Hepatocyte (in vitro differentiated cells): Measurements from ENCODE around the gene IL18. TPM values are rescaled to one million over a fixed set of nuclear protein-coding genes. Genes with fewer than 3 reads are reported as not detected.

Source experiments
- DNase-seq: peaks from one replicate; pipeline ENCODE4 v3.0.0-alpha.2; 2016; ENCODE audit warnings: low spot score
- H2AFZ ChIP-seq: fragments of 200-600 bp; sonication (generic); 2 replicates; pipeline ENCODE4 v1.6.0; 2016; ENCODE audit warnings: antibody characterized with exemption, mild to moderate bottlenecking
- H3K27ac ChIP-seq: fragments of 200-600 bp; sonication (generic); 2 replicates; pipeline ENCODE4 v1.5.1; 2016; ENCODE audit warnings: mild to moderate bottlenecking
- H3K27me3 ChIP-seq: fragments of 200-600 bp; sonication (generic); 2 replicates; pipeline ENCODE4 v1.6.1; 2016
- H3K36me3 ChIP-seq: fragments of 200-600 bp; sonication (generic); replicated peaks from 2 replicates; pipeline ENCODE4 v1.5.1; 2016; ENCODE audit warnings: low read depth; ENCODE audit not compliant: insufficient read depth
- H3K4me1 ChIP-seq: fragments of 200-600 bp; sonication (generic); 2 replicates; pipeline ENCODE4 v1.5.1; 2016; ENCODE audit warnings: mild to moderate bottlenecking, moderate library complexity; ENCODE audit not compliant: insufficient read depth
- H3K4me2 ChIP-seq: fragments of 200-600 bp; sonication (generic); 2 replicates; pipeline ENCODE4 v1.6.0; 2016
- H3K4me3 ChIP-seq: fragments of 200-600 bp; sonication (generic); 2 replicates; pipeline ENCODE4 v1.5.1; 2016; ENCODE audit warnings: mild to moderate bottlenecking
- H3K79me2 ChIP-seq: fragments of 200-600 bp; sonication (generic); 2 replicates; pipeline ENCODE4 v1.6.0; 2017; ENCODE audit warnings: mild to moderate bottlenecking
- H3K9me2 ChIP-seq: fragments of 200-600 bp; sonication (generic); replicated peaks from 2 replicates; pipeline ENCODE4 v1.6.0; 2017; ENCODE audit warnings: mild to moderate bottlenecking; ENCODE audit not compliant: insufficient read depth
- H3K9me3 ChIP-seq: fragments of 200-600 bp; sonication (generic); 2 replicates; pipeline ENCODE4 v1.5.1; 2016; ENCODE audit warnings: low read depth, mild to moderate bottlenecking
- H4K20me1 ChIP-seq: fragments of 200-600 bp; sonication (generic); 2 replicates; pipeline ENCODE4 v1.6.0; 2016; ENCODE audit warnings: mild to moderate bottlenecking; ENCODE audit not compliant: insufficient read depth, poor library complexity, severe bottlenecking
- EZH2 ChIP-seq: fragments of 200-600 bp; sonication (generic); IDR thresholded peaks from 2 replicates; pipeline ENCODE4 v1.6.1; 2016; ENCODE audit warnings: antibody characterized with exemption, mild to moderate bottlenecking, borderline replicate concordance
- EZH2phosphoT487 ChIP-seq: fragments of 200-600 bp; sonication (generic); IDR thresholded peaks from one replicate; pipeline ENCODE4 v1.6.1; 2018; ENCODE audit warnings: antibody characterized with exemption, mild to moderate bottlenecking, low read depth, moderate library complexity; ENCODE audit not compliant: unreplicated experiment, severe bottlenecking
- WGBS: methylation state at CpG from one replicate; pipeline ENCODE4 v1.1.6; 2016; ENCODE audit warnings: low lambda C conversion rate; ENCODE audit errors: missing lambda C conversion rate; 5-methylcytosine and 5-hydroxymethylcytosine counted together
- polyA plus RNA-seq: library from polyadenylated mRNA; unstranded; fragments of >200 nt; fragmentation: Nextera tagmentation; extraction: Ambion mirVana; gene quantifications from 2 replicates; pipeline ENCODE4 v1.2.1, GENCODE V29; 2016
- total RNA-seq: library from RNA; depleted of rRNA; stranded (reverse); fragments of >200 nt; gene quantifications from 2 replicates; pipeline ENCODE4 v1.2.3, GENCODE V29; 2014
- TF ChIP-seq, protein P1 (sequence below): fragments of 200-600 bp; sonication (generic); IDR thresholded peaks from 2 replicates; pipeline ENCODE4 v1.5.1; 2016; ENCODE audit warnings: antibody characterized with exemption, mild to moderate bottlenecking; ENCODE audit not compliant: poor library complexity

IL18 gene
- total and polyA plus RNA-seq, 2 experiments from 2014 or later = 7.0 to 10.3 TPM

DNA sequence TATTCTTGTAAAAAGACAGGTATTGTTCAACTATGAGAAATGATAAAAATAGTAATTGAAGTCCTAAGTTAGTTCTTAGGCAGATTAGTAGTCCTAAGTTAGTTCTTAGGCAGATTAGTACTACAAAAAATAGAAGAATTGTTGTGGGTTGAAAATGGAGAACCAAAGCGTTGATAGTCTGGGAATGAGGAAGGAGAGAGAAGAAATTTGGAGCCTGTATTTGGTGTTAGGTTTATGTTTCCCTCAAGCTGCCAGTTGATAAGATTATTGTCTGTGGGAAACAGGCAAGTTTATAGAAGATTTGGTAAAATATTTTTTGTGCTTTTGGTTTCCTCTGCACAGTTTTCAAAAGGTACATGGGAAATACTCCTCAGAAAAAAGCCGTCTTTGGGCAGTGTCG lies 15.0 kb upstream of the IL18 start:
- H3K27me3 ChIP-seq = no peaks in the 10 kb centered on the region
- 86% methylated on average over 3 of the region's 3 CpGs for WGBS
- H3K4me2 ChIP-seq = peak overlapping the region; percentile 71
- H3K9me2 ChIP-seq = no peaks in the 10 kb centered on the region
- H4K20me1 ChIP-seq = no peaks in the 10 kb centered on the region
- no peaks in the 10 kb centered on the region for H3K4me1 ChIP-seq
- H3K27ac ChIP-seq = no peak overlapping the region
- TF ChIP-seq, protein P1, sequence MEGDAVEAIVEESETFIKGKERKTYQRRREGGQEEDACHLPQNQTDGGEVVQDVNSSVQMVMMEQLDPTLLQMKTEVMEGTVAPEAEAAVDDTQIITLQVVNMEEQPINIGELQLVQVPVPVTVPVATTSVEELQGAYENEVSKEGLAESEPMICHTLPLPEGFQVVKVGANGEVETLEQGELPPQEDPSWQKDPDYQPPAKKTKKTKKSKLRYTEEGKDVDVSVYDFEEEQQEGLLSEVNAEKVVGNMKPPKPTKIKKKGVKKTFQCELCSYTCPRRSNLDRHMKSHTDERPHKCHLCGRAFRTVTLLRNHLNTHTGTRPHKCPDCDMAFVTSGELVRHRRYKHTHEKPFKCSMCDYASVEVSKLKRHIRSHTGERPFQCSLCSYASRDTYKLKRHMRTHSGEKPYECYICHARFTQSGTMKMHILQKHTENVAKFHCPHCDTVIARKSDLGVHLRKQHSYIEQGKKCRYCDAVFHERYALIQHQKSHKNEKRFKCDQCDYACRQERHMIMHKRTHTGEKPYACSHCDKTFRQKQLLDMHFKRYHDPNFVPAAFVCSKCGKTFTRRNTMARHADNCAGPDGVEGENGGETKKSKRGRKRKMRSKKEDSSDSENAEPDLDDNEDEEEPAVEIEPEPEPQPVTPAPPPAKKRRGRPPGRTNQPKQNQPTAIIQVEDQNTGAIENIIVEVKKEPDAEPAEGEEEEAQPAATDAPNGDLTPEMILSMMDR = no peak
- TF ChIP-seq EZH2 (no peak), EZH2phosphoT487 (no peak)
- peaks cover 9% of the 10 kb centered on the region for H3K79me2 ChIP-seq
- DNase-seq = no peak
- no peak overlapping the region for H2AFZ ChIP-seq
- H3K36me3 ChIP-seq = no peaks in the 10 kb centered on the region
- no peaks in the 10 kb centered on the region for H3K9me3 ChIP-seq
- no peak overlapping the region for H3K4me3 ChIP-seq

DNA sequence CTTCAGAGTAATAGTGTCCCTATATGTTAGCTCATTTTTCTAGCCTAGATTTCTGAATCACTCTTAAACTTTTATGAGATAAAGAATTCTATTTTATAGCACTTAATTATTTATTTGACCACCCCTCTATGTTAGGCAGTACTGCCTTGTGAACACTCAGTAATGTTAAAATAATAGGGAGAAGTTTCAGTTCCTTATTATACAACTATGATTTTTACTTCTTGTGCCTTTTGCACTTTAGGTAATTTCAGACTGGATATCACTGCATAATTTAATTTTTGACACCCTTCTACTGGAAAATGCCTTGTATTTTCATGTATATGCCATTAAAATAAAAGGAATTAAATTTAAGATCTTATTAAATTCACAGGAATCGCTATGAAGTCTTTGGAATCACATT lies 14.5 kb upstream of the IL18 start:
- H3K27me3 ChIP-seq = no peaks in the 10 kb centered on the region
- H3K27ac ChIP-seq = no peak overlapping the region
- H3K4me3 ChIP-seq = no peak overlapping the region
- TF ChIP-seq EZH2 = no peak
- TF ChIP-seq EZH2phosphoT487 = no peak
- TF ChIP-seq, protein P1 = no peak
- H4K20me1 ChIP-seq = no peaks in the 10 kb centered on the region
- no peak for DNase-seq
- H3K4me2 ChIP-seq = peak overlapping the region; percentile 71
- H3K79me2 ChIP-seq = peaks cover 9% of the 10 kb centered on the region
- no peak overlapping the region for H2AFZ ChIP-seq
- H3K4me1 ChIP-seq = no peaks in the 10 kb centered on the region
- WGBS = 97% methylated on average over 1 of the region's 1 CpG
- H3K9me2 ChIP-seq = no peaks in the 10 kb centered on the region
- no peaks in the 10 kb centered on the region for H3K9me3 ChIP-seq
- H3K36me3 ChIP-seq = no peaks in the 10 kb centered on the region

DNA sequence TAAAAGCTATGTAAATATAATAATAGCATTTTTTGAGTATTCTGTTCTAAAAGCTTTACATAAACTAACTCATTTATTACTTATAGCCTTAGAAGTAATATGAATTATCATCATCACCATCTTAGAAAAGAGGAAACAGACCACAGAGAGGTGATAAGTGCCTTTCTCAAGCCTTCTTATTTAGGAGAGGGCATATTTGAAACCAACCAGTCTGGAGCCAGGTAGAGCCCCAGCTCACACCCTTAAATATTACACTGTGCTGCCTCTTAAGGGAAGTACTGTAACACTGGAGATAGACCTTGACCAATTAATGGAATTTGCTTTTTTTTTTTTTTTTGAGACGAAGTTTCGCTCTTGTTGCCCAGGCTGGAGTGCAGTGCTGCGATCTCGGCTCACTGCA lies 13.7 kb upstream of the IL18 start:
- WGBS = 89% methylated on average over 4 of the region's 4 CpGs
- Histone ChIP-seq H3K27ac (peak overlapping the region; percentile 86), H3K4me1 (no peaks in the 10 kb centered on the region), H2AFZ (no peak overlapping the region), H3K9me2 (no peaks in the 10 kb centered on the region), H3K9me3 (no peaks in the 10 kb centered on the region), H3K4me3 (no peak overlapping the region), H3K27me3 (no peaks in the 10 kb centered on the region), H3K36me3 (no peaks in the 10 kb centered on the region), H4K20me1 (no peaks in the 10 kb centered on the region), H3K4me2 (peak overlapping the region; percentile 71), H3K79me2 (peaks cover 9% of the 10 kb centered on the region)
- no peak for DNase-seq
- TF ChIP-seq EZH2phosphoT487 (no peak), EZH2 (no peak)
- TF ChIP-seq, protein P1 = no peak

DNA sequence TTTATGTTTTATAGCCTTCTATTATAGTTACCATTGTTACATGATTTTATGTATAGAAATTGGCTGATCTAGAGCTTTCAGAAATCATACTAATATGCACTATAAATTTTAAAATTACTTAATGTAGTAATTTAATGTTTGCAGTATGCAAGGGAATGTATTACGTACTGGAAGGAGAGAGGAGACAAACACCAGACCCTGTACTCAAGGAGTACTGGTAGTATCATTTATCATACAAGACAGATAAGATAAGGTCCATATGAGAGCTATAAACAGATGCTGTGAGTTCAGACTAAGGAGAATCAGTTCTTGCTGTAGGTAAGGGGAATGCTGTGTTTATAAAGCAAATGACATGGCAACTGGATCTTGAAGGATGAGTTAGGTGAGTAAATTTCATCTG lies 12.2 kb upstream of the IL18 start:
- DNase-seq = peak; percentile 32
- WGBS = 25% methylated on average over 1 of the region's 1 CpG
- H3K9me3 ChIP-seq = no peaks in the 10 kb centered on the region
- peak overlapping the region; percentile 12 for H3K4me3 ChIP-seq
- TF ChIP-seq EZH2 = no peak
- TF ChIP-seq EZH2phosphoT487 = no peak
- TF ChIP-seq, protein P1 = no peak
- no peak overlapping the region for H2AFZ ChIP-seq
- peak overlapping the region; percentile 71 for H3K4me2 ChIP-seq
- no peaks in the 10 kb centered on the region for H4K20me1 ChIP-seq
- H3K4me1 ChIP-seq = no peaks in the 10 kb centered on the region
- H3K9me2 ChIP-seq = no peaks in the 10 kb centered on the region
- H3K27me3 ChIP-seq = no peaks in the 10 kb centered on the region
- peaks cover 9% of the 10 kb centered on the region for H3K79me2 ChIP-seq
- no peaks in the 10 kb centered on the region for H3K36me3 ChIP-seq
- peak overlapping the region; percentile 86 for H3K27ac ChIP-seq
